H9 (cell line): ENCODE data around the gene PAK1IP1. TPM values are rescaled to one million over a fixed set of nuclear protein-coding genes. Genes with fewer than 3 reads are reported as not detected.

Experiments
- DNase-seq: peaks from one replicate; pipeline ENCODE4 v3.0.0-alpha.2; 2017
- H2AFZ ChIP-seq: one replicate; pipeline ENCODE4 v1.6.1; 2013; ENCODE audit warnings: mild to moderate bottlenecking, low read length, control low read depth, moderate library complexity
- H2AK5ac ChIP-seq: 2 replicates; pipeline ENCODE4 v1.6.1; 2013; ENCODE audit warnings: low read length, control low read depth, mixed read lengths; ENCODE audit not compliant: insufficient read length
- H2BK120ac ChIP-seq: one replicate; pipeline ENCODE4 v1.6.1; 2013; ENCODE audit warnings: low read depth, mild to moderate bottlenecking, low read length, control low read depth, inconsistent platforms; ENCODE audit not compliant: poor library complexity, severe bottlenecking
- H2BK12ac ChIP-seq: 2 replicates; pipeline ENCODE4 v1.6.1; 2013; ENCODE audit warnings: low read length, control low read depth, mixed read lengths, low read depth; ENCODE audit not compliant: insufficient read length
- H2BK15ac ChIP-seq: 2 replicates; pipeline ENCODE4 v1.6.1; 2013; ENCODE audit warnings: low read depth, low read length, control low read depth
- H2BK20ac ChIP-seq: one replicate; pipeline ENCODE4 v1.6.1; 2013; ENCODE audit warnings: low read depth, mild to moderate bottlenecking, low read length, control low read depth, inconsistent platforms; ENCODE audit not compliant: poor library complexity, severe bottlenecking
- H2BK5ac ChIP-seq: 2 replicates; pipeline ENCODE4 v1.6.1; 2013; ENCODE audit warnings: low read length, control low read depth, mixed read lengths; ENCODE audit not compliant: insufficient read length
- H3K14ac ChIP-seq: 2 replicates; pipeline ENCODE4 v1.6.1; 2013; ENCODE audit warnings: low read length, control low read depth; ENCODE audit not compliant: insufficient read depth
- H3K18ac ChIP-seq: 2 replicates; pipeline ENCODE4 v1.6.1; 2013; ENCODE audit warnings: low read depth, mild to moderate bottlenecking, mixed read lengths, low read length, control low read depth; ENCODE audit not compliant: insufficient read length
- H3K23ac ChIP-seq: 2 replicates; pipeline ENCODE4 v1.6.1; 2013; ENCODE audit warnings: low read length, control low read depth, mixed read lengths, low read depth; ENCODE audit not compliant: insufficient read length
- H3K23me2 ChIP-seq: 2 replicates; pipeline ENCODE4 v1.6.1; 2013; ENCODE audit warnings: low read depth, mild to moderate bottlenecking, mixed read lengths, low read length, control low read depth; ENCODE audit not compliant: insufficient read length, poor library complexity, severe bottlenecking
- H3K27ac ChIP-seq: 2 replicates; pipeline ENCODE4 v1.5.1; 2013; ENCODE audit warnings: low read length, control low read depth, mixed read lengths, low read depth; ENCODE audit not compliant: insufficient read length
- H3K27me3 ChIP-seq: 2 replicates; pipeline ENCODE4 v1.6.1; 2013; ENCODE audit warnings: low read length, control low read depth, inconsistent platforms; ENCODE audit not compliant: insufficient read depth
- H3K4ac ChIP-seq: 2 replicates; pipeline ENCODE4 v1.6.1; 2013; ENCODE audit warnings: low read depth, mild to moderate bottlenecking, control low read depth, inconsistent platforms, low read length, moderate library complexity
- H3K4me1 ChIP-seq: 2 replicates; pipeline ENCODE4 v1.6.1; 2013; ENCODE audit warnings: low read length, control low read depth, inconsistent platforms; ENCODE audit not compliant: insufficient read depth
- H3K4me2 ChIP-seq: 2 replicates; pipeline ENCODE4 v1.6.1; 2013; ENCODE audit warnings: low read length, control low read depth, mixed read lengths; ENCODE audit not compliant: insufficient read length, insufficient read depth
- H3K56ac ChIP-seq: 2 replicates; pipeline ENCODE4 v1.6.1; 2013; ENCODE audit warnings: low read depth, mild to moderate bottlenecking, mixed read lengths, low read length, control low read depth; ENCODE audit not compliant: insufficient read length
- H3K79me1 ChIP-seq: 2 replicates; pipeline ENCODE4 v1.6.1; 2013; ENCODE audit warnings: low read depth, mild to moderate bottlenecking, moderate library complexity, low read length, control low read depth, inconsistent platforms; ENCODE audit not compliant: insufficient read depth, poor library complexity, severe bottlenecking
- H3K79me2 ChIP-seq: 2 replicates; pipeline ENCODE4 v1.6.1; 2013; ENCODE audit warnings: low read length, control low read depth, inconsistent platforms; ENCODE audit not compliant: insufficient read depth
- H3K9ac ChIP-seq: 2 replicates; pipeline ENCODE4 v1.6.1; 2013; ENCODE audit warnings: low read length, control low read depth, mixed read lengths; ENCODE audit not compliant: insufficient read length; ENCODE audit errors: extremely low read depth
- H3K9me3 ChIP-seq: one replicate; pipeline ENCODE4 v1.6.1; 2013; ENCODE audit warnings: low read depth, low read length, inconsistent platforms; ENCODE audit not compliant: control insufficient read depth
- H3T11ph ChIP-seq: one replicate; pipeline ENCODE4 v1.6.1; 2013; ENCODE audit warnings: mild to moderate bottlenecking, low read length, control low read depth, inconsistent platforms
- H4K20me1 ChIP-seq: one replicate; pipeline ENCODE4 v1.6.1; 2013; ENCODE audit not compliant: control insufficient read depth, insufficient read length, insufficient read depth
- H4K5ac ChIP-seq: 2 replicates; pipeline ENCODE4 v1.6.1; 2013; ENCODE audit warnings: low read depth, mild to moderate bottlenecking, mixed read lengths, low read length, control low read depth; ENCODE audit not compliant: insufficient read length
- H4K8ac ChIP-seq: replicated peaks from 2 replicates; pipeline ENCODE4 v1.6.1; 2013; ENCODE audit warnings: low read length, control low read depth, mixed read lengths, low read depth; ENCODE audit not compliant: insufficient read length
- H4K91ac ChIP-seq: 2 replicates; pipeline ENCODE4 v1.6.1; 2013; ENCODE audit warnings: low read depth, mild to moderate bottlenecking, moderate library complexity, mixed read lengths, low read length, control low read depth; ENCODE audit not compliant: insufficient read length
- H3K27ac Mint-ChIP-seq, 3 experiments: 2 replicates in 2 of 3; 3 replicates in 1 of 3; pipeline ENCODE4 v1.8.0; 2020 to 2021; ENCODE audit warnings: mixed read lengths in 3 of 3, mild to moderate bottlenecking in 1 of 3, moderate library complexity in 1 of 3
- H3K27me3 Mint-ChIP-seq: 2 replicates; pipeline ENCODE4 v1.8.0; 2021; ENCODE audit warnings: low read depth, mild to moderate bottlenecking, moderate library complexity, mixed read lengths
- H3K36me3 Mint-ChIP-seq, 3 experiments: 2 replicates in 2 of 3; 3 replicates in 1 of 3; pipeline ENCODE4 v1.8.0; 2020 to 2021; ENCODE audit warnings: low read depth in 3 of 3, mixed read lengths in 3 of 3; ENCODE audit not compliant: insufficient read depth in 1 of 3
- H3K4me1 Mint-ChIP-seq, 2 experiments: 2 replicates each; pipeline ENCODE4 v1.8.0; 2020; ENCODE audit warnings: mixed read lengths in 2 of 2
- H3K4me3 Mint-ChIP-seq, 2 experiments: 2 replicates in 1 of 2; 3 replicates in 1 of 2; pipeline ENCODE4 v1.8.0; 2020 to 2021; ENCODE audit warnings: mild to moderate bottlenecking in 2 of 2, mixed read lengths in 2 of 2, moderate library complexity in 1 of 2
- H3K9me3 Mint-ChIP-seq, 2 experiments: 2 replicates in 1 of 2; 3 replicates in 1 of 2; pipeline ENCODE4 v1.8.0; 2020; ENCODE audit warnings: mild to moderate bottlenecking in 2 of 2, mixed read lengths in 2 of 2, moderate library complexity in 1 of 2
- WGBS: extraction: QIAGEN DNeasy Blood & Tissue Kit; methylation state at CpG from one replicate; pipeline ENCODE4 v1.1.7; 2013; ENCODE audit warnings: missing lambda C conversion rate, low lambda C conversion rate, mixed read lengths; ENCODE audit not compliant: insufficient read length; ENCODE audit errors: extremely low coverage; 5-methylcytosine and 5-hydroxymethylcytosine counted together
- total RNA-seq: library from RNA; stranded (reverse); gene quantifications from 2 replicates; pipeline ENCODE4 v1.2.1, GENCODE V29; 2021
- TF ChIP-seq, protein P1 (sequence below): fragments of 200-600 bp; sonication (generic); conservative IDR thresholded peaks from 3 replicates; pipeline ENCODE4 v1.8.0; 2021; ENCODE audit warnings: antibody characterized with exemption, mild to moderate bottlenecking

Gene PAK1IP1
- total RNA-seq, 1 experiment from 2014 or later, result 44.8 TPM

- Histone ChIP-seq H3K18ac (no peak overlapping the region), H2BK5ac (no peak overlapping the region), H2BK12ac (no peak overlapping the region), H4K91ac (no peak overlapping the region), H3K79me2 (peaks cover 28% of the 10 kb centered on the region; the same call in 1 of the 2 replicates), H3K9me3 (no peaks in the 10 kb centered on the region), H3K4ac (no peak overlapping the region; the same call in 1 of the 2 replicates), H3K27ac (peak overlapping the region; percentile 56), H4K5ac (no peak overlapping the region), H3K23ac (no peak overlapping the region), H3K14ac (no peak overlapping the region; the same call in 1 of the 2 replicates), H3K56ac (no peak overlapping the region), H3T11ph (no peak overlapping the region), H3K9ac (peak overlapping the region; percentile 86), H4K8ac (no peak overlapping the region), H3K4me2 (peak overlapping the region; percentile 96), H3K27me3 (no peaks in the 10 kb centered on the region), H2BK120ac (no peak overlapping the region), H2AFZ (no peak overlapping the region), H4K20me1 (no peaks in the 10 kb centered on the region), H2BK20ac (no peak overlapping the region), H3K79me1 (peaks cover 2% of the 10 kb centered on the region), H2AK5ac (no peak overlapping the region), H3K23me2 (no peaks in the 10 kb centered on the region), H2BK15ac (no peak overlapping the region), H3K4me1 (peaks cover 4% of the 10 kb centered on the region; the same call in 1 of the 2 replicates)
- TF ChIP-seq, protein P1, sequence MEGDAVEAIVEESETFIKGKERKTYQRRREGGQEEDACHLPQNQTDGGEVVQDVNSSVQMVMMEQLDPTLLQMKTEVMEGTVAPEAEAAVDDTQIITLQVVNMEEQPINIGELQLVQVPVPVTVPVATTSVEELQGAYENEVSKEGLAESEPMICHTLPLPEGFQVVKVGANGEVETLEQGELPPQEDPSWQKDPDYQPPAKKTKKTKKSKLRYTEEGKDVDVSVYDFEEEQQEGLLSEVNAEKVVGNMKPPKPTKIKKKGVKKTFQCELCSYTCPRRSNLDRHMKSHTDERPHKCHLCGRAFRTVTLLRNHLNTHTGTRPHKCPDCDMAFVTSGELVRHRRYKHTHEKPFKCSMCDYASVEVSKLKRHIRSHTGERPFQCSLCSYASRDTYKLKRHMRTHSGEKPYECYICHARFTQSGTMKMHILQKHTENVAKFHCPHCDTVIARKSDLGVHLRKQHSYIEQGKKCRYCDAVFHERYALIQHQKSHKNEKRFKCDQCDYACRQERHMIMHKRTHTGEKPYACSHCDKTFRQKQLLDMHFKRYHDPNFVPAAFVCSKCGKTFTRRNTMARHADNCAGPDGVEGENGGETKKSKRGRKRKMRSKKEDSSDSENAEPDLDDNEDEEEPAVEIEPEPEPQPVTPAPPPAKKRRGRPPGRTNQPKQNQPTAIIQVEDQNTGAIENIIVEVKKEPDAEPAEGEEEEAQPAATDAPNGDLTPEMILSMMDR, result no peak
- no peak for DNase-seq
- no CpG with 5 or more reads among the region's 17 CpGs for WGBS
- Mint-ChIP-seq H3K4me3 (peak overlapping the region; percentile 97 to 98), H3K4me1 (peaks cover 34 to 40% of the 10 kb centered on the region in 2 experiments), H3K27me3 (no peaks in the 10 kb centered on the region), H3K27ac (peak overlapping the region; percentile 100), H3K9me3 (no peaks in the 10 kb centered on the region; a peak in 1 of 5 replicates), H3K36me3 (peaks cover 17 to 43% (median 30%) of the 10 kb centered on the region in 3 experiments)
Measured at GRCh38 chr6:10695086-10695657, 400 bp downstream of the PAK1IP1 start.
